ENCODE data around the gene OR7G1.
"Not testable (repeated sequence)": the region's sequence is repeated elsewhere in the genome, so short reads cannot be mapped to it uniquely, and the experiment has no call there.

OR7G1 gene

GRCh38 chr19:9130965-9131364, 15.4 kb upstream of the OR7G1 start:
- H3K27me3 Mint-ChIP-seq = peaks cover 13% of the 10 kb centered on the region
- H3K27ac Mint-ChIP-seq = no peak overlapping the region
- H3K4me3 Mint-ChIP-seq = no peak overlapping the region
- H3K4me1 Mint-ChIP-seq (ENCODE audit: low read depth) = peaks cover 6% of the 10 kb centered on the region
- no peaks in the 10 kb centered on the region for H3K36me3 Mint-ChIP-seq
- no peaks in the 10 kb centered on the region for H3K9me3 Mint-ChIP-seq (ENCODE audit: low read depth)

- H3K36me3 Mint-ChIP-seq = no peaks in the 10 kb centered on the region
- H3K9me3 Mint-ChIP-seq (ENCODE audit: low read depth) = no peaks in the 10 kb centered on the region
- no peak overlapping the region for H3K27ac Mint-ChIP-seq
- H3K27me3 Mint-ChIP-seq = peaks cover 17% of the 10 kb centered on the region
- H3K4me3 Mint-ChIP-seq = no peak overlapping the region
- peaks cover 6% of the 10 kb centered on the region for H3K4me1 Mint-ChIP-seq (ENCODE audit: low read depth)
These were observed 12.6 kb upstream of the OR7G1 start for GRCh38 chr19:9128171-9128570.

GRCh38 chr19:9126900-9127405, 11.4 kb upstream of the OR7G1 start, which contains the start of gene OR7G3:
TSS of gene OR7G3 (minus strand) at chr19:9126950. CDS start at chr19:9126950, 0 bp downstream.
- peaks cover 20% of the 10 kb centered on the region for H3K27me3 Mint-ChIP-seq
- H3K27ac Mint-ChIP-seq = no peak within 1 kb of the TSS

GRCh38 chr19:9116547-9116946, 984 bp upstream of the OR7G1 start:
- peaks cover 18% of the 10 kb centered on the region for H3K27me3 Mint-ChIP-seq
- H3K27ac Mint-ChIP-seq = no peak overlapping the region
- H3K9me3 Mint-ChIP-seq (ENCODE audit: low read depth) = no peaks in the 10 kb centered on the region
- no peak overlapping the region for H3K4me3 Mint-ChIP-seq
- H3K4me1 Mint-ChIP-seq (ENCODE audit: low read depth) = no peaks in the 10 kb centered on the region
- no peaks in the 10 kb centered on the region for H3K36me3 Mint-ChIP-seq

More at GRCh38 chr19:9126900-9127405, 11.4 kb upstream of the OR7G1 start, which contains the start of gene OR7G3:
- no peaks in the 10 kb centered on the region for H3K36me3 Mint-ChIP-seq
- no peak within 1 kb of the TSS for H3K4me3 Mint-ChIP-seq
- H3K4me1 Mint-ChIP-seq (ENCODE audit: low read depth) = peaks cover 6% of the 10 kb centered on the region
- H3K9me3 Mint-ChIP-seq (ENCODE audit: low read depth) = no peaks in the 10 kb centered on the region

- Mint-ChIP-seq H3K36me3 (no peaks in the 10 kb centered on the region), H3K27ac (no peak overlapping the region), H3K4me1 (ENCODE audit: low read depth) (no peaks in the 10 kb centered on the region), H3K4me3 (no peak overlapping the region), H3K27me3 (peaks cover 11% of the 10 kb centered on the region), H3K9me3 (ENCODE audit: low read depth) (no peaks in the 10 kb centered on the region)
These were observed 5.6 kb downstream of the OR7G1 start for GRCh38 chr19:9109959-9110358.

- H3K4me3 Mint-ChIP-seq = no peak within 1 kb of the TSS
These were observed 8.2 kb downstream of the OR7G1 start, which contains the start of gene OR7G2 for GRCh38 chr19:9107375-9107774. TSS of gene OR7G2 (minus strand) at chr19:9107475. CDS start at chr19:9103243, 4,232 bp downstream.

GRCh38 chr19:9086761-9087160, 28.8 kb downstream of the OR7G1 start, which contains the start of gene OR1M1:
TSS of gene OR1M1 (plus strand) at chr19:9087061. CDS start at chr19:9093245, 6,184 bp downstream.
- no peak within 1 kb of the TSS for H3K27ac Mint-ChIP-seq
- H3K4me1 Mint-ChIP-seq (ENCODE audit: low read depth) = no peaks in the 10 kb centered on the region
- no peaks in the 10 kb centered on the region for H3K36me3 Mint-ChIP-seq
- no peaks in the 10 kb centered on the region for H3K9me3 Mint-ChIP-seq (ENCODE audit: low read depth)
- H3K27me3 Mint-ChIP-seq = peaks cover 9% of the 10 kb centered on the region
- no peak within 1 kb of the TSS for H3K4me3 Mint-ChIP-seq

More at GRCh38 chr19:9107375-9107774, 8.2 kb downstream of the OR7G1 start, which contains the start of gene OR7G2:
- H3K4me1 Mint-ChIP-seq (ENCODE audit: low read depth) = no peaks in the 10 kb centered on the region
- peaks cover 14% of the 10 kb centered on the region for H3K27me3 Mint-ChIP-seq
- H3K36me3 Mint-ChIP-seq = no peaks in the 10 kb centered on the region
- H3K9me3 Mint-ChIP-seq (ENCODE audit: low read depth) = no peaks in the 10 kb centered on the region
- H3K27ac Mint-ChIP-seq = no peak within 1 kb of the TSS

GRCh38 chr19:9078651-9079050, 36.9 kb downstream of the OR7G1 start:
- Mint-ChIP-seq H3K27me3 (no peaks in the 10 kb centered on the region), H3K4me3 (no peak overlapping the region), H3K4me1 (ENCODE audit: low read depth) (no peaks in the 10 kb centered on the region), H3K36me3 (no peaks in the 10 kb centered on the region), H3K27ac (no peak overlapping the region), H3K9me3 (ENCODE audit: low read depth) (no peaks in the 10 kb centered on the region)

GRCh38 chr19:9076901-9077300, 38.7 kb downstream of the OR7G1 start:
- H3K4me1 Mint-ChIP-seq (ENCODE audit: low read depth) = no peaks in the 10 kb centered on the region
- no peak overlapping the region for H3K27ac Mint-ChIP-seq
- no peaks in the 10 kb centered on the region for H3K27me3 Mint-ChIP-seq
- H3K36me3 Mint-ChIP-seq = no peaks in the 10 kb centered on the region
- no peak overlapping the region for H3K4me3 Mint-ChIP-seq
- H3K9me3 Mint-ChIP-seq (ENCODE audit: low read depth) = no peaks in the 10 kb centered on the region

- Mint-ChIP-seq H3K4me1 (ENCODE audit: low read depth) (no peaks in the 10 kb centered on the region), H3K27ac (no peak overlapping the region), H3K27me3 (no peaks in the 10 kb centered on the region), H3K4me3 (no peak overlapping the region), H3K36me3 (no peaks in the 10 kb centered on the region), H3K9me3 (ENCODE audit: low read depth) (no peaks in the 10 kb centered on the region)
These were observed 40.3 kb downstream of the OR7G1 start for GRCh38 chr19:9075064-9075949.

- Mint-ChIP-seq H3K9me3 (ENCODE audit: low read depth) (no peaks in the 10 kb centered on the region), H3K27me3 (no peaks in the 10 kb centered on the region), H3K36me3 (no peaks in the 10 kb centered on the region), H3K27ac (no peak overlapping the region), H3K4me3 (no peak overlapping the region), H3K4me1 (ENCODE audit: low read depth) (no peaks in the 10 kb centered on the region)
These were observed 41.8 kb downstream of the OR7G1 start for GRCh38 chr19:9073806-9074205.

GRCh38 chr19:9071720-9072119, 43.8 kb downstream of the OR7G1 start:
- not testable (repeated sequence) for H3K36me3 Mint-ChIP-seq, H3K27ac Mint-ChIP-seq

GRCh38 chr19:9070066-9070465, 45.5 kb downstream of the OR7G1 start:
- no peak overlapping the region for H3K4me3 Mint-ChIP-seq
- no peak overlapping the region for H3K27ac Mint-ChIP-seq
- no peaks in the 10 kb centered on the region for H3K36me3 Mint-ChIP-seq
- H3K27me3 Mint-ChIP-seq = no peaks in the 10 kb centered on the region
- H3K4me1 Mint-ChIP-seq (ENCODE audit: low read depth) = no peaks in the 10 kb centered on the region
- no peaks in the 10 kb centered on the region for H3K9me3 Mint-ChIP-seq (ENCODE audit: low read depth)

More at GRCh38 chr19:9071720-9072119, 43.8 kb downstream of the OR7G1 start:
- not testable (repeated sequence) for H3K27me3 Mint-ChIP-seq; H3K4me1 Mint-ChIP-seq (ENCODE audit: low read depth); H3K9me3 Mint-ChIP-seq (ENCODE audit: low read depth); H3K4me3 Mint-ChIP-seq

GRCh38 chr19:9065457-9066014, 50.0 kb downstream of the OR7G1 start:
- Mint-ChIP-seq H3K27ac (no peak overlapping the region), H3K36me3 (no peaks in the 10 kb centered on the region), H3K9me3 (ENCODE audit: low read depth) (no peaks in the 10 kb centered on the region), H3K4me1 (ENCODE audit: low read depth) (no peaks in the 10 kb centered on the region), H3K27me3 (no peaks in the 10 kb centered on the region), H3K4me3 (no peak overlapping the region)
